GM12875 (cell line): ENCODE results near the gene UBE2V1.

Experiments used
- H3K4me3 ChIP-seq: one replicate; pipeline ENCODE4 v1.5.1; 2011; ENCODE audit warnings: low read depth, low read length, control low read depth
- TF ChIP-seq, protein P1 (sequence below): IDR thresholded peaks from 2 replicates; pipeline ENCODE4 v1.5.1; 2011; ENCODE audit warnings: low read depth, mild to moderate bottlenecking, control low read depth, inconsistent platforms, low read length, moderate library complexity, borderline replicate concordance; ENCODE audit not compliant: insufficient read depth

The UBE2V1 gene

DNA sequence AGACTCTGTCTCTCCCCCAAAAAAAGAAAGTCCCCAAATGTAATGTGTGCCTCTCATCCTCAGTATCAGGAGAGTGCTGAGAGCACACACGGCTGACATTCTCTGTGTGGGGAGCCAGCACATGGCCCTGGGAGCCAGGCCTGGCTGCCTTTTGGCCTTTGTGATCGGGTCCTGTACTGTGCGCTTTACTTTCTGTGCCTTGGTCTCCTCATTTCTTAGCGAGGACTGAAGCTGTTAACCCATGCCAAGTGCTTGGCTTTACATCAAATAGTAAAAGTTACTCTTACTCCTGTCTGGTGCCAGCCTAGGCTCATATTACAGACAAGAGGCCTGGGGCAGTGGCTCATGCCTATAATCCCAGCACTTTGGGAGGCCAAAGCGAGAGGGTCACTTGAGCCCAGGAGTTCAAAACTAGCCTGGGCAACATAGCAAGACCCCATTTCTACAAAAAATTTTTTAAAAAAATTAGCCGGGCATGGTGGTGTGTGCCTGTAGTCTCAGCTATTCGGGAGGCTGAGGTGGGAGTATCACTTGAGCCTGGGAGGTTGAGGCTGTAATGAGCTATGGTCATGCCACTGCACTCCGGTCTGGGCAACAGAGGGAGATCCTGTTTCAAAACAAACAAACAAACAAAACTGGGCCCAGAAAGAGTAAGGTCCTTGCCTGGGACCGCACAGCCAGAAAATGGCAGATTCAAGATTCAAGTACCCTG, 79.8 kb downstream of the UBE2V1 start:
- H3K4me3 ChIP-seq, result no peak overlapping the region
- TF ChIP-seq, protein P1, sequence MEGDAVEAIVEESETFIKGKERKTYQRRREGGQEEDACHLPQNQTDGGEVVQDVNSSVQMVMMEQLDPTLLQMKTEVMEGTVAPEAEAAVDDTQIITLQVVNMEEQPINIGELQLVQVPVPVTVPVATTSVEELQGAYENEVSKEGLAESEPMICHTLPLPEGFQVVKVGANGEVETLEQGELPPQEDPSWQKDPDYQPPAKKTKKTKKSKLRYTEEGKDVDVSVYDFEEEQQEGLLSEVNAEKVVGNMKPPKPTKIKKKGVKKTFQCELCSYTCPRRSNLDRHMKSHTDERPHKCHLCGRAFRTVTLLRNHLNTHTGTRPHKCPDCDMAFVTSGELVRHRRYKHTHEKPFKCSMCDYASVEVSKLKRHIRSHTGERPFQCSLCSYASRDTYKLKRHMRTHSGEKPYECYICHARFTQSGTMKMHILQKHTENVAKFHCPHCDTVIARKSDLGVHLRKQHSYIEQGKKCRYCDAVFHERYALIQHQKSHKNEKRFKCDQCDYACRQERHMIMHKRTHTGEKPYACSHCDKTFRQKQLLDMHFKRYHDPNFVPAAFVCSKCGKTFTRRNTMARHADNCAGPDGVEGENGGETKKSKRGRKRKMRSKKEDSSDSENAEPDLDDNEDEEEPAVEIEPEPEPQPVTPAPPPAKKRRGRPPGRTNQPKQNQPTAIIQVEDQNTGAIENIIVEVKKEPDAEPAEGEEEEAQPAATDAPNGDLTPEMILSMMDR, result no peak
